A204.1 (cell line): ENCODE results near the gene RNASEH2C.
"Not testable (repeated sequence)": the region's sequence is repeated elsewhere in the genome, so short reads cannot be mapped to it uniquely, and the experiment has no call there.

Experiments used
- FAIRE-seq: peaks from 2 replicates; lab custom pipeline; 2012; peaks lifted over from hg19 to GRCh38; lab: Jason Lieb, UNC

Gene RNASEH2C

DNA sequence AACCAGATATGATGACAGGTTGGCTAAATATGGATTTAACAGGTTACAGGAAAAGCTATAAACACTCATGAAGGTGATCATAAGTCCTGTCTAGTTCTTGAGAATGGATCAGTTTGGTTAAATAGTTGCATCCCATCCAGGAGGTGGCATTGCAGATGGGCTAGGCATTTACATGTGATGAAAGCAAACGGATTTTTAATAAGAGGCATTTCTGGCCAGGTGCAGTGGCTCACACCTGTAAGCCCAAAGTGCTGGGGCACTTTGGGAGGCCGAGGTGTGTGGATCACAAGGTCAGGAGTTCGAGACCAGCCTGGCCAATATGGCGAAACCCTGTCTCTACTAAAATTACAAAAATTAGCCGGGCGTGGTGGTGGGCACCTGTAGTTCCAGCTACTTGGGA lies 37.1 kb downstream of the RNASEH2C start:
- FAIRE-seq = not testable (repeated sequence)

DNA sequence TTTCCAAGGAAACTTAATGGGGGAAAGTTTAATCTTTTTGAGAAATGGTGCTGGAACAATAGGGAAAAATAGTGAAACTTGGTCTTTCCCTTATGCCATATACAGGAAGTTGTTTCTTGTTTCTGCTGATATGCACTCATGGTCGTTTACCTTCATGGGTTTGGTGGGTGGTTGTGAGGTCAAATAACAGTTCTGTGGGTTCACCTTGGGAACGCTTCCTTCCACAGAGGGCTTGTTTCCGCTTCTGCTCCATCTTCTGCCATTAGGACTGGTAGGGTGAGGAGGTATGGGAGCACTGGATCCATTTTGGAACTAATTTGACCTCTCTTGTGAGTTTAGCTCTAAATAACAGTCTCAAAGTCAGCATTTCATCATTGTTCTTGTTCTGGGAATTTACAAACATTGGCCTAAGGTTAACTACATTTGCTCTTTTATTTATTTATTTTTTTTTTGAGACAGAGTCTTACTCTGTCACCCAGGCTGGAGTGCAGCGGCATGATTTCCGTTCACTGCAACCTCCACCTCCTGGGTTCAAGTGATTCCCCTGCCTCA lies 40.3 kb downstream of the RNASEH2C start:
- no peak for FAIRE-seq

DNA sequence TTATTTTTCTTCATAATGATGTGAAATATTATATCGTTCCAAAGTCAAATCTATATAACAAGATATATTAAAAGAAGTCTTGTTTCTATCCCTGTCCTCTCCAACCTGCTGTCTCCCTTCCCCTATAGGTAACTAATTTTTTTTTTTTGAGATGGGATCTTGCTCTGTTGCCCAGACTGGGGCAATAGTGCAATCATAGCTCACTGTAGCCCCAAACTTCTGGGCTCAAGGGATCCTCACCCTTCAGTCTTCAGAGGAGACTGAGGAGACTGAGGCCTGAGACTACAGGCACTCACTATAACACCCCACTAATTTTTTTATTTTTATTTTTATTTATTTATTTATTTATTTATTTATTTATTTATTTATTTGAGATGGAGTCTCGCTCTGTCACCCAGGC lies 47.6 kb downstream of the RNASEH2C start:
- no peak for FAIRE-seq

GRCh38 chr11:65672180-65672860 lies 48.3 kb downstream of the RNASEH2C start:
- no peak for FAIRE-seq
